Measurements from ENCODE around the gene NOL11. TPM values are rescaled to one million over a fixed set of nuclear protein-coding genes. Genes with fewer than 3 reads are reported as not detected.

NOL11 gene
- total and polyA plus RNA-seq, 2 of the 4 experiments (the other 2 are of a cell fraction): 26.2 to 58.3 TPM

GRCh38 chr17:67689534-67690177 lies 28.1 kb upstream of the NOL11 start:
- H3K4me1 ChIP-seq (ENCODE audit: control insufficient read depth, insufficient read depth, low read length): no peaks in the 10 kb centered on the region
- 100% methylated on average over 1 of the region's 2 CpGs; no CpG with 5 or more reads in 1 of the 2 experiments for WGBS, 2 experiments (ENCODE audit: extremely low coverage in 2 of 2, insufficient read length in 1 of 2)
- intact Hi-C loops (cut with micrococcal nuclease): loop anchor here (1.0 to 10.0 kb wide), 3 partner anchors 215 to 315 kb away; no protein-coding TSS in a partner anchor

More at GRCh38 chr17:67689534-67690177, 28.1 kb upstream of the NOL11 start:
- Histone ChIP-seq H3K79me1 (ENCODE audit: low read depth in 1 of 2, low read length in 2 of 2) (no peaks in the 10 kb centered on the region), H2AK9ac (replicated peaks; ENCODE audit: low read depth, low read length, poor library complexity) (no peak overlapping the region), H3K23ac (ENCODE audit: low read depth, low read length) (no peak overlapping the region), H2BK15ac (ENCODE audit: low read depth, low read length) (no peak overlapping the region), H3K27me3 (ENCODE audit: control insufficient read depth, insufficient read depth, low read length) (no peaks in the 10 kb centered on the region), H2AFZ (replicated peaks; ENCODE audit: low read length, poor library complexity) (no peak overlapping the region), H4K91ac (ENCODE audit: insufficient read depth, low read depth, low read length) (no peak overlapping the region), H3K9me1 (ENCODE audit: insufficient read depth, low read length) (0 out of 2 replicates have a peak, but pooled peaks cover 4% of the 10 kb centered on the region), H3K14ac (replicated peaks; ENCODE audit: low read depth, low read length) (no peak overlapping the region), H4K5ac (ENCODE audit: low read depth, low read length) (no peak overlapping the region), H2AK5ac (ENCODE audit: low read depth, low read length) (no peak overlapping the region), H2BK120ac (ENCODE audit: low read depth, low read length) (no peak overlapping the region), H3K18ac (ENCODE audit: low read depth, low read length) (no peak overlapping the region), H3K56ac (ENCODE audit: extremely low read depth, insufficient read depth, low read length) (no peak overlapping the region), H3K4me2 (ENCODE audit: low read depth, low read length) (no peak overlapping the region), H3K4me3 (ENCODE audit: insufficient read depth, low read depth, low read length) (no peak overlapping the region), H3K27ac (ENCODE audit: insufficient read depth, low read length) (no peak overlapping the region), H3K4ac (ENCODE audit: low read depth, low read length) (no peak overlapping the region), H3K9me3 (ENCODE audit: control insufficient read depth, insufficient read depth, low read length) (no peaks in the 10 kb centered on the region), H4K8ac (ENCODE audit: low read depth in 2 of 2, low read length in 2 of 2) (no peak overlapping the region), H3K36me3 (ENCODE audit: control insufficient read depth, insufficient read depth, low read length) (no peaks in the 10 kb centered on the region; the same call in 1 of the 2 replicates), H2BK5ac (ENCODE audit: low read depth, low read length, poor library complexity, severe bottlenecking) (no peak overlapping the region), H3K9ac (ENCODE audit: low read depth, low read length) (no peak overlapping the region), H2BK20ac (ENCODE audit: low read depth, low read length) (no peak overlapping the region), H4K20me1 (ENCODE audit: insufficient read depth, low read length) (no peaks in the 10 kb centered on the region)
- CTCF ChIA-PET: no interaction called here
- DNase-seq (peak; percentile 66), ATAC-seq (ENCODE audit: low read depth) (peak; percentile 86)
- no TSS peak for BruUV-seq (replicated peaks)
- dilution Hi-C loops (cut with HindIII; ENCODE audit: low sequenced_read_pairs, unreplicated experiment) (no loop called here), in situ Hi-C loops (cut with MboI; ENCODE audit: low sequenced_read_pairs) (loop anchor here (5.0 kb wide), 1 partner anchor 317 kb away; no protein-coding TSS in a partner anchor)
- POLR2A ChIA-PET (ENCODE audit: unreplicated experiment): no interaction called here
- TF ChIP-seq SMC3 (IDR thresholded peaks at IDR 0.05; ENCODE audit: low read depth, low read length) (peak; percentile 81), CTCF (conservative IDR thresholded peaks at IDR 0.05; ENCODE audit: low read depth, low read length) (peak; percentile 85), RAD21 (IDR thresholded peaks at IDR 0.05; ENCODE audit: low read length) (peak; percentile 71), RCOR1 (IDR thresholded peaks at IDR 0.05; ENCODE audit: insufficient replicate concordance, low read length) (no peak)
